ENCODE data around the gene ARHGAP22. TPM values are rescaled to one million over a fixed set of nuclear protein-coding genes. Genes with fewer than 3 reads are reported as not detected.

ARHGAP22 gene
- total and polyA plus RNA-seq, 4 donors = 0.23 to 2.3 (median 0.54) TPM

DNA sequence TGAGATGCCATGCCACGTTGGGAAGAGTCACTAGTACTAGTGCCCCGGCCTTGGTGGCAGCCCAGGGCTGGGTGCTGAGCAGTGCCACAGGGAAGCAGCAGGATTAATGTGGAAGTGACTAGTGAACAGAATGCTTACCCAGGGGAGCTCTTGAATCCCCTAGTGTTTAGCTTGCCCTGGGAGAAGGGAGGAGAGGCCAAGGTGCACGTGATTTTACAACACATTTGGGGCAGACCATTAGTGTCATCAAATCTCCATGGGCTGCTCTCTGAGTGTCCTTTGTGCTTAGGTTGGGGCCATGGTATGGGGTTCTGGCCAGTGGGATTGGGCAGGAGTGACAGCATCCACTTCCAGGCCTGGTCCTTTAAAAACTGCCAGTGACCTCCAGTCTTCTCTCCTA is 37.5 kb downstream of the ARHGAP22 start (continued):
- TF ChIP-seq, protein P1, sequence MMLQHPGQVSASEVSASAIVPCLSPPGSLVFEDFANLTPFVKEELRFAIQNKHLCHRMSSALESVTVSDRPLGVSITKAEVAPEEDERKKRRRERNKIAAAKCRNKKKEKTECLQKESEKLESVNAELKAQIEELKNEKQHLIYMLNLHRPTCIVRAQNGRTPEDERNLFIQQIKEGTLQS (IDR thresholded peaks at IDR 0.05) = no peak

DNA sequence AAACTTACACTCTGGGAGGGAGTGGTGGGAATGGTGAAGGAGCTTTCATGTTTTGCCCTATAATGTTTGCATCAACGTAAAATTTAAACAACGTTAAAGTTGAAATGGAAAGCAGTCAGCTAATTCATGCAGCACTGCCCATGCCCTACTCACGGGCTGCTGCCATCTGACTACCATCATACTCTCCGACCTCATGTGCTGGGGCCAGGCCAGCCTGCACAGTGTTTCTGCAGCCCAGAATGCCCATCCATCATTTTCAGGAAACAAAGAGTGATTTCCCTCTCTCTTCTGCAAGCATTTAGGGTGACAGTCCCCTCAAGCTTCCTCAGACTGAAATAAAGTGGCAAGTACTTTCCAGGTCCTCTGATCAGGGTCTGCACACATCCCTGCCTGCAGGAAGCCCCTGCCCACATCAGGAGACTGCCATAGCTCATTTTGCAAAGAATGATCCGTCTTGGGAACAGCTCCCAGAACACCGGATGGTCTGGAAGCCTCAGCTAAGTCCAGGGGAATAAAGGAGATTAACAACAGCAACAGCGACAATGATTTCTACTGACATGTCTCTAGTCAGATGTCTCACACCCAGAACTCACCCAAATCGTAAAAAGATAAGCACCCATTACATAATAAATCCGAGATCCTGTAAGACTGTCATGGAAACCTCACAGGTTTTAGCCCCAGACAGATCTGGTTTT is 40.3 kb downstream of the ARHGAP22 start:
- WGBS = 69% methylated on average over 9 of the region's 9 CpGs
- TF ChIP-seq EGR1 (IDR thresholded peaks at IDR 0.05; ENCODE audit: low read depth in 2 of 2) = no peak
- TF ChIP-seq TAF1 (conservative IDR thresholded peaks at IDR 0.05) = no peak
- TF ChIP-seq FOXA2 (IDR thresholded peaks at IDR 0.05) = no peak
- H3K4me3 ChIP-seq (ENCODE audit: low read depth in 1 of 3, low read length in 3 of 3) = no peak overlapping the region

DNA sequence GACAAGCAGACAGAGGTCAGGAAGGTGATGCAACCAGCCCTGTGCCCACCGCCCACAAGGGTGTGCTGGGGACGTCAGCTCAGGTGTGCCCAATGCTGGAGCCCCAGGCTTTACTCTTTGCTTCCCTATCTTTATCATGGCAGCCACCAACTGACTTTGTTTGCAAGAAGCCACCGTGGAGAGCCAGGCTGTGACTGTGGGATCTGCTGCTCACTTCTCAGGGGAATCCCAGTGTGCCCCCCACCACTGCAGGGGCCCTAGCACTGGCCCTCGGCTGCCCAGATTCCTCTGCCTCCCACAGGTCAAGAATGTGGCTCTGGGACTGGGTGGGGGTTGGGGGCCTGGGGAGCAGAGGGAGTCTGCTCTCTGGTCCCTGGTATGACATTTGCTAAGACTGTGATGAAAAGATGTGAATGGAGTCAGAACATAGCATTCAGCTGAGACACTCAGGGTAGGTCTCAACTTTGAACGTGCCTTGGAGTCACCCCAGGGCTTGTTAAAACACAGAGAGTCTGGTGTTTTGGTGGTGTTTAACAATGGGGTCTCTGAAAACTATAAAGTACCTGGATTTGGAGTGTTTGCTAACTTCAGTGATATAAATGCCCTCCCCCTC is 47.3 kb downstream of the ARHGAP22 start:
- DNase-seq (ENCODE audit: low spot score) = peak; percentile 28
- H3K9me3 ChIP-seq (ENCODE audit: control insufficient read depth in 4 of 4, low read length in 3 of 4) = no peaks in the 10 kb centered on the region
- TF ChIP-seq, protein P2, sequence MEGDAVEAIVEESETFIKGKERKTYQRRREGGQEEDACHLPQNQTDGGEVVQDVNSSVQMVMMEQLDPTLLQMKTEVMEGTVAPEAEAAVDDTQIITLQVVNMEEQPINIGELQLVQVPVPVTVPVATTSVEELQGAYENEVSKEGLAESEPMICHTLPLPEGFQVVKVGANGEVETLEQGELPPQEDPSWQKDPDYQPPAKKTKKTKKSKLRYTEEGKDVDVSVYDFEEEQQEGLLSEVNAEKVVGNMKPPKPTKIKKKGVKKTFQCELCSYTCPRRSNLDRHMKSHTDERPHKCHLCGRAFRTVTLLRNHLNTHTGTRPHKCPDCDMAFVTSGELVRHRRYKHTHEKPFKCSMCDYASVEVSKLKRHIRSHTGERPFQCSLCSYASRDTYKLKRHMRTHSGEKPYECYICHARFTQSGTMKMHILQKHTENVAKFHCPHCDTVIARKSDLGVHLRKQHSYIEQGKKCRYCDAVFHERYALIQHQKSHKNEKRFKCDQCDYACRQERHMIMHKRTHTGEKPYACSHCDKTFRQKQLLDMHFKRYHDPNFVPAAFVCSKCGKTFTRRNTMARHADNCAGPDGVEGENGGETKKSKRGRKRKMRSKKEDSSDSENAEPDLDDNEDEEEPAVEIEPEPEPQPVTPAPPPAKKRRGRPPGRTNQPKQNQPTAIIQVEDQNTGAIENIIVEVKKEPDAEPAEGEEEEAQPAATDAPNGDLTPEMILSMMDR (IDR thresholded peaks at IDR 0.05; ENCODE audit: low read depth, low read length, missing input control) = no peak
- TF ChIP-seq, protein P3, sequence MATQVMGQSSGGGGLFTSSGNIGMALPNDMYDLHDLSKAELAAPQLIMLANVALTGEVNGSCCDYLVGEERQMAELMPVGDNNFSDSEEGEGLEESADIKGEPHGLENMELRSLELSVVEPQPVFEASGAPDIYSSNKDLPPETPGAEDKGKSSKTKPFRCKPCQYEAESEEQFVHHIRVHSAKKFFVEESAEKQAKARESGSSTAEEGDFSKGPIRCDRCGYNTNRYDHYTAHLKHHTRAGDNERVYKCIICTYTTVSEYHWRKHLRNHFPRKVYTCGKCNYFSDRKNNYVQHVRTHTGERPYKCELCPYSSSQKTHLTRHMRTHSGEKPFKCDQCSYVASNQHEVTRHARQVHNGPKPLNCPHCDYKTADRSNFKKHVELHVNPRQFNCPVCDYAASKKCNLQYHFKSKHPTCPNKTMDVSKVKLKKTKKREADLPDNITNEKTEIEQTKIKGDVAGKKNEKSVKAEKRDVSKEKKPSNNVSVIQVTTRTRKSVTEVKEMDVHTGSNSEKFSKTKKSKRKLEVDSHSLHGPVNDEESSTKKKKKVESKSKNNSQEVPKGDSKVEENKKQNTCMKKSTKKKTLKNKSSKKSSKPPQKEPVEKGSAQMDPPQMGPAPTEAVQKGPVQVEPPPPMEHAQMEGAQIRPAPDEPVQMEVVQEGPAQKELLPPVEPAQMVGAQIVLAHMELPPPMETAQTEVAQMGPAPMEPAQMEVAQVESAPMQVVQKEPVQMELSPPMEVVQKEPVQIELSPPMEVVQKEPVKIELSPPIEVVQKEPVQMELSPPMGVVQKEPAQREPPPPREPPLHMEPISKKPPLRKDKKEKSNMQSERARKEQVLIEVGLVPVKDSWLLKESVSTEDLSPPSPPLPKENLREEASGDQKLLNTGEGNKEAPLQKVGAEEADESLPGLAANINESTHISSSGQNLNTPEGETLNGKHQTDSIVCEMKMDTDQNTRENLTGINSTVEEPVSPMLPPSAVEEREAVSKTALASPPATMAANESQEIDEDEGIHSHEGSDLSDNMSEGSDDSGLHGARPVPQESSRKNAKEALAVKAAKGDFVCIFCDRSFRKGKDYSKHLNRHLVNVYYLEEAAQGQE (IDR thresholded peaks at IDR 0.05) = no peak
- no peak for TF ChIP-seq FOXA1 (IDR thresholded peaks at IDR 0.05)
- TF ChIP-seq NR2F2 (IDR thresholded peaks at IDR 0.05) = no peak
- TF ChIP-seq TAF1 (conservative IDR thresholded peaks at IDR 0.05) = no peak
- no peak for TF ChIP-seq HNF4G (IDR thresholded peaks at IDR 0.05)
- no peak for TF ChIP-seq JUND (IDR thresholded peaks at IDR 0.05)
- TF ChIP-seq YY1 (IDR thresholded peaks at IDR 0.05) = no peak
- TF ChIP-seq GABPA (IDR thresholded peaks at IDR 0.05 in 1 of 2, conservative IDR thresholded peaks at IDR 0.05 in 1 of 2) = no peak
- no peak for TF ChIP-seq HNF4A (conservative IDR thresholded peaks at IDR 0.05)
- TF ChIP-seq, protein P1 (IDR thresholded peaks at IDR 0.05) = no peak
- TF ChIP-seq SP1 (IDR thresholded peaks at IDR 0.05) = no peak
- TF ChIP-seq, protein P4, sequence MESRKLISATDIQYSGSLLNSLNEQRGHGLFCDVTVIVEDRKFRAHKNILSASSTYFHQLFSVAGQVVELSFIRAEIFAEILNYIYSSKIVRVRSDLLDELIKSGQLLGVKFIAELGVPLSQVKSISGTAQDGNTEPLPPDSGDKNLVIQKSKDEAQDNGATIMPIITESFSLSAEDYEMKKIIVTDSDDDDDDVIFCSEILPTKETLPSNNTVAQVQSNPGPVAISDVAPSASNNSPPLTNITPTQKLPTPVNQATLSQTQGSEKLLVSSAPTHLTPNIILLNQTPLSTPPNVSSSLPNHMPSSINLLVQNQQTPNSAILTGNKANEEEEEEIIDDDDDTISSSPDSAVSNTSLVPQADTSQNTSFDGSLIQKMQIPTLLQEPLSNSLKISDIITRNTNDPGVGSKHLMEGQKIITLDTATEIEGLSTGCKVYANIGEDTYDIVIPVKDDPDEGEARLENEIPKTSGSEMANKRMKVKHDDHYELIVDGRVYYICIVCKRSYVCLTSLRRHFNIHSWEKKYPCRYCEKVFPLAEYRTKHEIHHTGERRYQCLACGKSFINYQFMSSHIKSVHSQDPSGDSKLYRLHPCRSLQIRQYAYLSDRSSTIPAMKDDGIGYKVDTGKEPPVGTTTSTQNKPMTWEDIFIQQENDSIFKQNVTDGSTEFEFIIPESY (IDR thresholded peaks at IDR 0.05) = no peak

More for the DNA sequence above, 40.3 kb downstream of the ARHGAP22 start:
- H3K27ac ChIP-seq (ENCODE audit: low read depth in 1 of 2, low read length in 2 of 2) = no peak overlapping the region
- no peaks in the 10 kb centered on the region for H3K36me3 ChIP-seq (ENCODE audit: control insufficient read depth in 4 of 4, insufficient read depth in 3 of 4, low read depth in 1 of 4, low read length in 3 of 4)
- H3K4me1 ChIP-seq (ENCODE audit: control insufficient read depth in 4 of 4, insufficient read depth in 4 of 4, low read length in 3 of 4) = no peaks in the 10 kb centered on the region
- DNase-seq (ENCODE audit: low spot score) = no peak
- H3K9me3 ChIP-seq (ENCODE audit: control insufficient read depth in 4 of 4, low read length in 3 of 4) = no peaks in the 10 kb centered on the region
- H3K27me3 ChIP-seq (ENCODE audit: control insufficient read depth in 4 of 4, insufficient read depth in 4 of 4, low read length in 3 of 4) = no peaks in the 10 kb centered on the region
- no peak overlapping the region for H3K9ac ChIP-seq (ENCODE audit: low read depth in 1 of 2, low read length in 2 of 2)

More for the DNA sequence above, 47.3 kb downstream of the ARHGAP22 start:
- H3K27ac ChIP-seq (ENCODE audit: low read depth in 1 of 2, low read length in 2 of 2) = no peak overlapping the region
- H3K4me1 ChIP-seq (ENCODE audit: control insufficient read depth in 4 of 4, insufficient read depth in 4 of 4, low read length in 3 of 4) = no peaks in the 10 kb centered on the region
- H3K4me3 ChIP-seq (ENCODE audit: low read depth in 1 of 3, low read length in 3 of 3) = no peak overlapping the region
- no peak overlapping the region for H3K9ac ChIP-seq (ENCODE audit: low read depth in 1 of 2, low read length in 2 of 2)
- no peaks in the 10 kb centered on the region for H3K36me3 ChIP-seq (ENCODE audit: control insufficient read depth in 4 of 4, insufficient read depth in 3 of 4, low read depth in 1 of 4, low read length in 3 of 4)
- no peaks in the 10 kb centered on the region for H3K27me3 ChIP-seq (ENCODE audit: control insufficient read depth in 4 of 4, insufficient read depth in 4 of 4, low read length in 3 of 4)
- 66% methylated on average over 5 of the region's 5 CpGs for WGBS
